ENCODE results near the gene SLAMF1. TPM values are rescaled to one million over a fixed set of nuclear protein-coding genes. Genes with fewer than 3 reads are reported as not detected.
A peak's percentile ranks its signal among the peaks of the same experiment; 100 is the strongest.

SLAMF1 gene
- total and polyA plus RNA-seq, 8 donors = 0.16 to 0.47 (median 0.38) TPM; not detected in 1

DNA sequence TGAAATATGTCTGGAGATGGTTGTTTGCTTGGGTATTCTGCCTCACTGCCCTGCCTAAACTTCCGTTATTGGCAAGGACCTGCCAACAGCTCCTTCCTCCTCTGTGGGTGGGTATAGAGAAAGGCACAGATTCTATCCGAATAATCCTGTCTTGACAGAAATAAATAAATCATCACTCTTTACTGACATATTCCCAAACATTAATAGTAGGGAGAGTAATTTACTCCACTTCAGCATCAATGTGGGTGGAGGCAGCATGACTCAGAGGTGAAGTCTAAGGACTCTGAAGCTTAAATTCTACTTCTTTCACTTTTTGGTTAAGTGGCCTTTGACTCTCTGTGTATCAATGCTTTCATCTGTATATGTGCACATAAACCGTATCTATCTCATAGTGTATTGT, 70.5 kb downstream of the SLAMF1 start:
- peak overlapping the region in 1 of 4 donors; percentile 17 for H3K27ac ChIP-seq
- FAIRE-seq (no peak), ATAC-seq (no peak), DNase-seq (no peak)
- 83 to 87% methylated on average over 3 of the region's 3 CpGs for WGBS, 2 donors
- H3K4me3 ChIP-seq = no peak overlapping the region
- H3K27me3 ChIP-seq = no peaks in the 10 kb centered on the region
- intact Hi-C loops (cut with DNase I) = no loop called here
- H3K9me3 ChIP-seq = no peaks in the 10 kb centered on the region
- no peaks in the 10 kb centered on the region for H3K4me1 ChIP-seq
- TF ChIP-seq, protein P1, sequence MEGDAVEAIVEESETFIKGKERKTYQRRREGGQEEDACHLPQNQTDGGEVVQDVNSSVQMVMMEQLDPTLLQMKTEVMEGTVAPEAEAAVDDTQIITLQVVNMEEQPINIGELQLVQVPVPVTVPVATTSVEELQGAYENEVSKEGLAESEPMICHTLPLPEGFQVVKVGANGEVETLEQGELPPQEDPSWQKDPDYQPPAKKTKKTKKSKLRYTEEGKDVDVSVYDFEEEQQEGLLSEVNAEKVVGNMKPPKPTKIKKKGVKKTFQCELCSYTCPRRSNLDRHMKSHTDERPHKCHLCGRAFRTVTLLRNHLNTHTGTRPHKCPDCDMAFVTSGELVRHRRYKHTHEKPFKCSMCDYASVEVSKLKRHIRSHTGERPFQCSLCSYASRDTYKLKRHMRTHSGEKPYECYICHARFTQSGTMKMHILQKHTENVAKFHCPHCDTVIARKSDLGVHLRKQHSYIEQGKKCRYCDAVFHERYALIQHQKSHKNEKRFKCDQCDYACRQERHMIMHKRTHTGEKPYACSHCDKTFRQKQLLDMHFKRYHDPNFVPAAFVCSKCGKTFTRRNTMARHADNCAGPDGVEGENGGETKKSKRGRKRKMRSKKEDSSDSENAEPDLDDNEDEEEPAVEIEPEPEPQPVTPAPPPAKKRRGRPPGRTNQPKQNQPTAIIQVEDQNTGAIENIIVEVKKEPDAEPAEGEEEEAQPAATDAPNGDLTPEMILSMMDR (IDR thresholded peaks at IDR 0.05) = no peak
- no peaks in the 10 kb centered on the region for H3K36me3 ChIP-seq

DNA sequence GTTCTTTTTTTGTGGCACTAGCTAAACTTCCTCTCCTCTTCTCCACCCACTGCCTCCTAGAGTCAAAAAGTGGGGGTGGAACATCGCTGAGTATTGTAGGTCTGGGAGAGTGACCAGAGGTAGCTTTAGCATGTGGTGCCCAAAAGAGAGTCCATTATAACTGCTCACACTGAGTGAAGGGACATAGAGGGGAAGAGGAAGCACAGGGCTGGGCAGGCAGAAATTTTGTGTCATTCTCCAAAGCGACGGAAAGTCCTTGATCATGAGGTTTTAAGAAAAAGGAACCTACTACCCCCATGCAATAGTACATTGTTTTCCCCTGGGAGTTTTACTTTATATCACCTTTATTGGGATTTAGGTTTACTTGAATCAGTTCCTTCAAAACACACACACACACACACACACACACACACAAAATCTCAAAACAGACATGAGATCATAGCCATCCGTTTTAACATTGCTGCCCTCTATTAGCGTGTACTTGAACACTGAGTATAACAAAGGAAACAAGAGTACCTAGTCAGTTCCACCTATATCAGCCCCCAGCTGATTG, 71.7 kb downstream of the SLAMF1 start:
- TF ChIP-seq, protein P1 (IDR thresholded peaks at IDR 0.05) = no peak
- Histone ChIP-seq H3K27me3 (no peaks in the 10 kb centered on the region), H3K4me1 (no peaks in the 10 kb centered on the region), H3K36me3 (no peaks in the 10 kb centered on the region), H3K4me3 (no peak overlapping the region), H3K9me3 (no peaks in the 10 kb centered on the region), H3K27ac (peak overlapping the region in 1 of 4 donors; percentile 17)
- intact Hi-C loops (cut with DNase I) = no loop called here
- peak in 3 of 4 donors; percentile 31 to 77 (median 48) for ATAC-seq
- no peak for DNase-seq
- FAIRE-seq = no peak
- WGBS, 2 donors = 84 to 86% methylated on average over 5 of the region's 5 CpGs

- DNase-seq (no peak), ATAC-seq (peak in 2 of 4 donors; percentile 20 to 50), FAIRE-seq (no peak)
- no peaks in the 10 kb centered on the region for H3K36me3 ChIP-seq
- intact Hi-C loops (cut with DNase I) = no loop called here
- no peak overlapping the region for H3K27ac ChIP-seq
- no peaks in the 10 kb centered on the region for H3K9me3 ChIP-seq
- no peaks in the 10 kb centered on the region for H3K27me3 ChIP-seq
- TF ChIP-seq, protein P1 (IDR thresholded peaks at IDR 0.05) = no peak
- H3K4me1 ChIP-seq = peaks cover 0 to 5% (median 0%) of the 10 kb centered on the region in 3 donors
- WGBS, 2 donors = 88 to 89% methylated on average over 3 of the region's 3 CpGs
- no peak overlapping the region for H3K4me3 ChIP-seq
Observed at GRCh38 chr1:160570840-160571239, 76.0 kb downstream of the SLAMF1 start.

- H3K27ac ChIP-seq = no peak overlapping the region
- no peak for ATAC-seq
- no peak for DNase-seq
- 88 to 89% methylated on average over 2 of the region's 2 CpGs for WGBS, 2 donors
- FAIRE-seq = no peak
- TF ChIP-seq, protein P1 (IDR thresholded peaks at IDR 0.05) = no peak
- no peak overlapping the region for H3K4me3 ChIP-seq
- no peaks in the 10 kb centered on the region for H3K36me3 ChIP-seq
- intact Hi-C loops (cut with DNase I) = no loop called here
- H3K27me3 ChIP-seq = no peaks in the 10 kb centered on the region
- H3K4me1 ChIP-seq = peaks cover 0 to 7% (median 0%) of the 10 kb centered on the region in 3 donors
- H3K9me3 ChIP-seq = no peaks in the 10 kb centered on the region
Observed at GRCh38 chr1:160569806-160570205, 77.0 kb downstream of the SLAMF1 start.

- intact Hi-C loops (cut with DNase I) = no loop called here
- H3K27me3 ChIP-seq = no peaks in the 10 kb centered on the region
- FAIRE-seq = no peak
- ATAC-seq = no peak
- H3K27ac ChIP-seq = no peak overlapping the region
- TF ChIP-seq, protein P1 (IDR thresholded peaks at IDR 0.05) = no peak
- 67 to 76% methylated on average over 8 of the region's 8 CpGs for WGBS, 2 donors
- H3K36me3 ChIP-seq = no peaks in the 10 kb centered on the region
- H3K9me3 ChIP-seq = no peaks in the 10 kb centered on the region
- H3K4me1 ChIP-seq = peaks cover 0 to 7% (median 0%) of the 10 kb centered on the region in 3 donors
- DNase-seq = no peak
- H3K4me3 ChIP-seq = no peak overlapping the region
Observed at GRCh38 chr1:160567858-160568682, 78.8 kb downstream of the SLAMF1 start.
